ENCODE measurements around the gene RNASE11.
"Not testable (repeated sequence)": the region's sequence is repeated elsewhere in the genome, so short reads cannot be mapped to it uniquely, and the experiment has no call there.

RNASE11 gene

DNA sequence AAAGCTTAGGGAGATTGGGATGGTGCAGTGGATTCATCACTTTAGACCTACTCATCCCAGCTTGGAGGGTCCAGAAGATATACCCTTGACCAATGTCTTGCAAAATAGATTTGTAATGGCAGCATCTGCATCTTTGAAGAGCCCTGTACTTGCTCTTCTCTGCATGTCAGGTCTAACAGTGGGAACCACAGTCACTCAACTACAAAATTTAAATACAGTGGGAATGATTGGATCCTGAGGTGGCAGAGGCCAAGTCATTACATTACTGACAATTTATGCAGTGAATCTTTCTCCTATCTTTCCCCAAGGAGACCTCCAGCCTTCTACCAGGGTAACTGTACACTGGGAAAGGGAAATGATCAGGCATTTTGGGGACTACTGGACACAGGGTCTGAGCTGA lies 18.7 kb downstream of the RNASE11 start:
- no peak for TF ChIP-seq CTCF (IDR thresholded peaks at IDR 0.05)
- TF ChIP-seq ZFX (IDR thresholded peaks at IDR 0.05; ENCODE audit: borderline replicate concordance): no peak

GRCh38 chr14:20568393-20568792 lies 19.4 kb downstream of the RNASE11 start:
- no peak overlapping the region for H3K27ac ChIP-seq
- TF ChIP-seq CTCF (IDR thresholded peaks at IDR 0.05): no peak
- TF ChIP-seq ZFX (IDR thresholded peaks at IDR 0.05; ENCODE audit: borderline replicate concordance): no peak

More for the DNA sequence above, 18.7 kb downstream of the RNASE11 start:
- H3K27ac ChIP-seq: no peak overlapping the region

DNA sequence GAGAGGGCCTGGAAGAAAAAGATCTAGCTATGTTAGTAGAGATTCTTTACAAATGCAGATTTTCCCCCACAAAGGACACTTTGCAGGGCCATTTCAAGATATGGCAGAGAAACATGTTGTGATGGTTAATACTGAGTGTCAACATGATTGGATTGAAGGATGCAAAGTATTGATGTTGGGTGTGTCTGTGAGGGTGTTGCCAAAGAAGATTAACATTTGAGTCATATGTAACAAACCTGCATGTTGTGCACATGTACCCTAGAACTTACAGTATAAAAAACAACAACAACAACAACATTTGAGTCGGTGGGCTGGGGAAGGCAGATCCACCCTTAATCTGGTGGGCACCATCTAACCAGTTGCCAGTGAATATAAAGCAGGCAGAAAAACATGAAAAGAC lies 20.6 kb downstream of the RNASE11 start:
- not testable (repeated sequence) for H3K27ac ChIP-seq

DNA sequence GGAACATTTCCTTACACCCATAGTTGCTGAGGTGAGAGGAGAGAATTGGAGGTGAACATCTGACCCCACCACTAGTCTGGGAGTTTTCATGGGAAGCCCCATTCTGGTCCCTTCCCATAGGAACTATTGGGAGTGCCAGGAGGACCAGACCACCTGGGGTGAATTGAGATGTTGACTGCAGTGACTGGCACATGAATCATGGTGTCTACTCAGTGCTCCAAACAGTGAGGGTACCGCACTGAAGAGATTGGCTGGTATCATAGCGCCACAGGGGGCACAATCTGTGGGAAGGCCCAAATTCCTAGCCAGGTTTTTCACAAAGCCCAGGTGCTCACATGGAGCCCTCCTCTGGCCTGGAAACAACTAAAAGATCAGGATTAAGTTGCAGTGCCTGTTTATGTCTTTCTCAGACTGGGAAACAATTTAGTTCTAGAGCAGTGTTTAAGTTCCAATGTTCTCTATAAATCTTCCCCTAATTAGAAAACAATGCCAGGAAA lies 23.3 kb downstream of the RNASE11 start:
- TF ChIP-seq CTCF (IDR thresholded peaks at IDR 0.05) (no peak), ZFX (IDR thresholded peaks at IDR 0.05; ENCODE audit: borderline replicate concordance) (no peak)
- H3K27ac ChIP-seq: no peak overlapping the region

DNA sequence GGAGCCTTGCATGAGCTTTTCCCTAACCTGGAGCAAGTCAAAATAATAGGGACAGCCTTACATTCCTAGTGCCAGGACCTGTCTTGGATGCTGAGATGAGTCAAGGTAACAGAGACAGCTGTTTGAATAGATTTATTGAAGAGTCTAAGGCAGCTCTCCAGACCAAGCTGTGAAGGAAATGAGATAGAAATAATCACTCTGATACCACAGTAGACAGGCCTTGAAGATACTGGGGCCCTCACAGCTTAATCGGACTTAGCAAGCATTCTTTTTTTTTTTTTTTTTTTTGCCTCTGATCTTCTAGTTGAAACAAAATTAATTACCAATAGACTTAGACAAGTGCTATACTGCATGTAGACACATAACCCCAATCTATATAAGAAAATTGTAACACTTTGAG lies 23.8 kb downstream of the RNASE11 start:
- TF ChIP-seq CTCF (IDR thresholded peaks at IDR 0.05) (no peak), ZFX (IDR thresholded peaks at IDR 0.05; ENCODE audit: borderline replicate concordance) (no peak)

GRCh38 chr14:20560961-20561360 lies 26.8 kb downstream of the RNASE11 start, which contains the start of gene RNASE9:
Gene RNASE9, minus strand, starts transcription at chr14:20561047.
- H3K27ac ChIP-seq: no peak within 1 kb of the TSS
- no peak for TF ChIP-seq CTCF (IDR thresholded peaks at IDR 0.05)
- no peak for TF ChIP-seq ZFX (IDR thresholded peaks at IDR 0.05; ENCODE audit: borderline replicate concordance)

More for the DNA sequence above, 23.8 kb downstream of the RNASE11 start:
- H3K27ac ChIP-seq: no peak overlapping the region

GRCh38 chr14:20559461-20559904 lies 28.3 kb downstream of the RNASE11 start:
- TF ChIP-seq ZFX (IDR thresholded peaks at IDR 0.05; ENCODE audit: borderline replicate concordance) (no peak), CTCF (IDR thresholded peaks at IDR 0.05) (no peak)
- H3K27ac ChIP-seq: no peak overlapping the region

GRCh38 chr14:20557212-20557542 lies 30.6 kb downstream of the RNASE11 start:
- no peak for TF ChIP-seq ZFX (IDR thresholded peaks at IDR 0.05; ENCODE audit: borderline replicate concordance)
- TF ChIP-seq CTCF (IDR thresholded peaks at IDR 0.05): no peak
- no peak overlapping the region for H3K27ac ChIP-seq
